ENCODE results near the gene UCN3. TPM values are rescaled to one million over a fixed set of nuclear protein-coding genes. Genes with fewer than 3 reads are reported as not detected.
A peak's percentile ranks its signal among the peaks of the same experiment; 100 is the strongest.

The UCN3 gene
- total RNA-seq, 1 experiment from 2014 or later = not detected

DNA sequence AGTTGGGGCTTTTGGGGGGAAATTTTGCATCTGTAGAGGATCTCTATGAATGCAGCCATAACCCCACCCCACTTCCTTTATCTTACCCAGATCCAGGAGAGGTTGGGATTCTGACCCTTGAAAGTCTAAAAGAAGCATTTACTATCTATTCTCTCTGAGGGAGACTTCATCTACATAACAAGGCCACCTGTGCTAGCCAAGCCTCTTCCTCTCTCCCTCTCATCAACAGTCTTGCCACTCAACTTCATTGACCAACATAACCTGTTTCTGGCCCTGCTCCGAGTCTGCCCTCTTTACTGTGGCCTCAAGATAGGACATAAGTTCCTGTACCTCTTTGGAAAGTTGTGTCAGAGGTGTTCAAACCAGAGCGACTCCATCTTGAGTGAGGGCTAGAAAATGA lies 20.5 kb downstream of the UCN3 start:
- Histone ChIP-seq H3K4ac (ENCODE audit: low read depth, low read length) (no peak overlapping the region), H3K9ac (ENCODE audit: extremely low read depth, insufficient read length, low read length) (no peak overlapping the region), H3K56ac (ENCODE audit: insufficient read length, low read depth, low read length) (no peak overlapping the region), H3K27me3 (ENCODE audit: insufficient read depth, low read length) (no peaks in the 10 kb centered on the region), H3K79me2 (ENCODE audit: insufficient read depth, low read length) (no peaks in the 10 kb centered on the region), H4K20me1 (ENCODE audit: control insufficient read depth, insufficient read depth, insufficient read length) (no peaks in the 10 kb centered on the region), H3K23me2 (ENCODE audit: insufficient read length, low read depth, low read length, poor library complexity, severe bottlenecking) (no peaks in the 10 kb centered on the region), H3K23ac (ENCODE audit: insufficient read length, low read depth, low read length) (no peak overlapping the region), H2AFZ (ENCODE audit: low read length) (no peak overlapping the region), H3K4me2 (ENCODE audit: insufficient read depth, insufficient read length, low read length) (no peak overlapping the region), H4K5ac (ENCODE audit: insufficient read length, low read depth, low read length) (no peak overlapping the region), H2AK5ac (ENCODE audit: insufficient read length, low read length) (no peak overlapping the region), H3T11ph (ENCODE audit: low read length) (no peak overlapping the region), H2BK5ac (ENCODE audit: insufficient read length, low read length) (no peak overlapping the region), H3K27ac (ENCODE audit: insufficient read length, low read depth, low read length) (no peak overlapping the region), H3K9me3 (ENCODE audit: control insufficient read depth, low read depth, low read length) (no peaks in the 10 kb centered on the region), H3K79me1 (ENCODE audit: insufficient read depth, low read depth, low read length, poor library complexity, severe bottlenecking) (no peaks in the 10 kb centered on the region), H2BK120ac (ENCODE audit: low read depth, low read length, poor library complexity, severe bottlenecking) (no peak overlapping the region), H3K14ac (ENCODE audit: insufficient read depth, low read length) (no peak overlapping the region), H4K8ac (replicated peaks; ENCODE audit: insufficient read length, low read depth, low read length) (no peak overlapping the region), H2BK12ac (ENCODE audit: insufficient read length, low read depth, low read length) (no peak overlapping the region), H2BK20ac (ENCODE audit: low read depth, low read length, poor library complexity, severe bottlenecking) (no peak overlapping the region), H2BK15ac (ENCODE audit: low read depth, low read length) (no peak overlapping the region), H3K4me1 (ENCODE audit: insufficient read depth, low read length) (no peaks in the 10 kb centered on the region; the same call in 1 of the 2 replicates), H3K18ac (ENCODE audit: insufficient read length, low read depth, low read length) (no peak overlapping the region), H4K91ac (ENCODE audit: insufficient read length, low read depth, low read length) (no peak overlapping the region)
- Mint-ChIP-seq H3K4me1 (peaks cover 4 to 6% of the 10 kb centered on the region in 2 experiments; a peak in 3 of 4 replicates), H3K27ac (peak overlapping the region in 2 of 3 experiments; percentile 30 to 50; a peak in 2 of 7 replicates), H3K27me3 (ENCODE audit: low read depth) (no peaks in the 10 kb centered on the region), H3K4me3 (no peak overlapping the region), H3K9me3 (peaks cover 23 to 29% of the 10 kb centered on the region in 2 experiments), H3K36me3 (ENCODE audit: insufficient read depth in 1 of 3, low read depth in 3 of 3) (peaks cover 5 to 11% (median 10%) of the 10 kb centered on the region in 3 experiments; a peak in 6 of 7 replicates)
- WGBS (ENCODE audit: extremely low coverage, insufficient read length, low lambda C conversion rate) = no CpG with 5 or more reads among the region's 2 CpGs
- DNase-seq = no peak
- TF ChIP-seq, protein P1, sequence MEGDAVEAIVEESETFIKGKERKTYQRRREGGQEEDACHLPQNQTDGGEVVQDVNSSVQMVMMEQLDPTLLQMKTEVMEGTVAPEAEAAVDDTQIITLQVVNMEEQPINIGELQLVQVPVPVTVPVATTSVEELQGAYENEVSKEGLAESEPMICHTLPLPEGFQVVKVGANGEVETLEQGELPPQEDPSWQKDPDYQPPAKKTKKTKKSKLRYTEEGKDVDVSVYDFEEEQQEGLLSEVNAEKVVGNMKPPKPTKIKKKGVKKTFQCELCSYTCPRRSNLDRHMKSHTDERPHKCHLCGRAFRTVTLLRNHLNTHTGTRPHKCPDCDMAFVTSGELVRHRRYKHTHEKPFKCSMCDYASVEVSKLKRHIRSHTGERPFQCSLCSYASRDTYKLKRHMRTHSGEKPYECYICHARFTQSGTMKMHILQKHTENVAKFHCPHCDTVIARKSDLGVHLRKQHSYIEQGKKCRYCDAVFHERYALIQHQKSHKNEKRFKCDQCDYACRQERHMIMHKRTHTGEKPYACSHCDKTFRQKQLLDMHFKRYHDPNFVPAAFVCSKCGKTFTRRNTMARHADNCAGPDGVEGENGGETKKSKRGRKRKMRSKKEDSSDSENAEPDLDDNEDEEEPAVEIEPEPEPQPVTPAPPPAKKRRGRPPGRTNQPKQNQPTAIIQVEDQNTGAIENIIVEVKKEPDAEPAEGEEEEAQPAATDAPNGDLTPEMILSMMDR (conservative IDR thresholded peaks at IDR 0.05) = no peak

All from H9 (cell line).